ENCODE measurements around the gene FNDC3B. TPM values are rescaled to one million over a fixed set of nuclear protein-coding genes. Genes with fewer than 3 reads are reported as not detected.

Gene FNDC3B
- total RNA-seq, 4 donors from 2014 or later, result 114 to 217 (median 164) TPM

DNA sequence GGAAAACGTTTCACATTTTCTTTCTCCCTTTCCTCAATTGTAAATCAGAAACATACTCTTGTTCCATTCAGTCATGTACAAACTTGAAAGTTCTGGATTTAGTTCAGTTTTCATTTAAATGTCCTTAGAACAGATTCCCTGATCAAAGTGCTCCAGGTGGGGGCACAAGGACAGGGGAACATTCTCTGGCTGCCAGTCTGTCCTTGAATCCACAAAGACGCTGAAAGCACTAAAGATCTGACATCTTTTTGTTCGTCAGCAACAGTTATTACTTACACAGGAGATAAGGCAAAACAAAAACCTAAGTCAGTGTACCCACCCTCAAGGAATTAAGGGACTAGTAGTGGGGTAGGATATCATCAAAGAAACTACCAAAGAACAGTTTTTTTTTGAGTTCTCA, 269.7 kb downstream of the FNDC3B start:
- TF ChIP-seq, protein P1, sequence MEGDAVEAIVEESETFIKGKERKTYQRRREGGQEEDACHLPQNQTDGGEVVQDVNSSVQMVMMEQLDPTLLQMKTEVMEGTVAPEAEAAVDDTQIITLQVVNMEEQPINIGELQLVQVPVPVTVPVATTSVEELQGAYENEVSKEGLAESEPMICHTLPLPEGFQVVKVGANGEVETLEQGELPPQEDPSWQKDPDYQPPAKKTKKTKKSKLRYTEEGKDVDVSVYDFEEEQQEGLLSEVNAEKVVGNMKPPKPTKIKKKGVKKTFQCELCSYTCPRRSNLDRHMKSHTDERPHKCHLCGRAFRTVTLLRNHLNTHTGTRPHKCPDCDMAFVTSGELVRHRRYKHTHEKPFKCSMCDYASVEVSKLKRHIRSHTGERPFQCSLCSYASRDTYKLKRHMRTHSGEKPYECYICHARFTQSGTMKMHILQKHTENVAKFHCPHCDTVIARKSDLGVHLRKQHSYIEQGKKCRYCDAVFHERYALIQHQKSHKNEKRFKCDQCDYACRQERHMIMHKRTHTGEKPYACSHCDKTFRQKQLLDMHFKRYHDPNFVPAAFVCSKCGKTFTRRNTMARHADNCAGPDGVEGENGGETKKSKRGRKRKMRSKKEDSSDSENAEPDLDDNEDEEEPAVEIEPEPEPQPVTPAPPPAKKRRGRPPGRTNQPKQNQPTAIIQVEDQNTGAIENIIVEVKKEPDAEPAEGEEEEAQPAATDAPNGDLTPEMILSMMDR (IDR thresholded peaks at IDR 0.05), result no peak
- ATAC-seq (ENCODE audit: low FRiP score), result no peak
- no peak for DNase-seq (ENCODE audit: low spot score)

DNA sequence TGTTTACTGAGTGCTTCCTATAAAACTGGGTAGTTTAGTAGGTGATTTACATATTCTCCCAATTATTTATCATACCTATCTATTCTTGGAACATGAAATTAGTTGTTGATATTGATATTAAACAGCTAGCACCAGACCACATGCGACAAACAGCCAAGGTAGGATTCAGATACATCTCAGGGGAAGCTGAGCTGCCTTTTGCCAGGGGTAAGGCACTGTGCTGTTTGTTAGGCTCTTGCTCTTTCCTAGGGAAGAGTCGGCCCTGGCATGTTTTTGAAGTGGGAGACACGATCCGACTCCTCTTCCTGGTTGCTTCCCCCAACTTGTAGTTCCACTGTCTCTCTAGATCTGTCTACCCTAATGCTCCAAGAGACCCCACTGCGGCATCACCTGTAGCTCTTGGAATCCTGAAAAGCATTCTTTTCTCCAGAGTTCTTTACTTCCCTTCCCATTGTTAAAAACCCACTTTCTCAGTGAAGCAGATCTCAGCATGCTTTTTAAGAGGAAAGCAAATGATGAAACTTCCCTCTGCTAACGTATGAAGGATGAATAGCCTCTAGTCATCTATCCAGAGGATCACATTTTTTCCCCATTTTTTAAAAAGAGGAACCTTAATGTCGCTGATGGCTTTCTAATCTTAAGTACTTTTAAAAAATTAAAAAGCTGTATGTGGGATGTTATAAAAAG, 270.5 kb downstream of the FNDC3B start:
- TF ChIP-seq, protein P1 (IDR thresholded peaks at IDR 0.05), result no peak
- no peak for ATAC-seq (ENCODE audit: low FRiP score)
- DNase-seq (ENCODE audit: low spot score), result no peak

DNA sequence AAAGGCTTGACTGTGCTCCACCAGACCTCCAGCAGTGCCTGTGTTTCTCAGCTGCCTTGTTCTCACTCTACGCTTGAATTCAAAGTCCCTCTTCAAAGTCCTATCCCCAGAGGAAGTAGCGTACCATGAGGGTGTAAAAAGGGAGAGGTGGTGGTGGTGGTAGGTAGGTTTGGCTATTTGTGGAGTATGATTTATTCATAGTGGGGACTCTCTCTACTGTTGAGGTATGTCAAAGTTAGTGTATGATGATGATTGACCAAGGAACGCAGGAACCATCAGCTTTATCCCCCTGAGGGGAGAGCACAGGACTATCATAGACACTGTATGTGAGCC, 271.0 kb downstream of the FNDC3B start:
- ATAC-seq (ENCODE audit: low FRiP score) (no peak), DNase-seq (ENCODE audit: low spot score) (no peak)
- TF ChIP-seq, protein P1 (IDR thresholded peaks at IDR 0.05), result no peak

DNA sequence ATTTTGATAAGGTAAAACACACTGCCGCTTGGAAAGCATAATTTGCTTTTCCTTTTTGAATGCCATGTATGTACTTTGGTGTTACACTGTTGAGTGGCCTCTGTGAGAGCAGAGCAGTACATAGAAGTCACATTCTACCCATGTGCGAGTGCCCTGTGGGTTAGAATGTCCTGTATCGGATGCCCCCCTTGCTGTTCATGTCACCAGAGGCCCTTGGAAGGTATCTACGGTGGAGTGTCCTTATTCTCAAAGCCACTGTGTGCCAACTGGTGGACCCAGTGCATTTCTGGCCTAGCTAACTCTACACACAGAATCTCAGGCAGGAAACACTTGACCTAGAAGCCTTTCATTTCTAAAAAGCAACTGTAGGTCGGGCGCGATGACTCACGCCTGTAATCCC, 271.8 kb downstream of the FNDC3B start:
- TF ChIP-seq, protein P1 (IDR thresholded peaks at IDR 0.05), result no peak
- DNase-seq (ENCODE audit: low spot score) (no peak), ATAC-seq (ENCODE audit: low FRiP score) (no peak)

DNA sequence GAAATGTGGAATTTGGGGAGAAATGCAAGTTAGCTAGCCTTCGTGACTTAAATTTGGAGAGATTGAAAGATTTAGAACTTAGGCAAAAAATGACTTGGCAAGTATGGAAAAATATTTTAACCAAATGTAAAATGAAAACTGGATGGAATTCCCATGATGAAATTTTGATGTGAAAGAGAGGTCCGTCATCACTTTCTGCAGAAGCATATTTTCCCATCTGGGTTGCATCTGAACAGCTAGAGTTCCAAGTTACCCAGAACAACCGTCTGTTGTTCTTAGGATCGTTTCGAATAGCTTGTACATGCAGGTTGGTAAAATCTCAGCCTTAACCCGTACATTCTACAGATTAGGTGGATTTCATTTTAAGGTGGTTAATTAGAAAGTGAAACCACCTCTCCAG, 272.6 kb downstream of the FNDC3B start:
- DNase-seq (ENCODE audit: low spot score), result no peak
- ATAC-seq (ENCODE audit: low FRiP score), result no peak
- TF ChIP-seq, protein P1 (IDR thresholded peaks at IDR 0.05), result no peak

DNA sequence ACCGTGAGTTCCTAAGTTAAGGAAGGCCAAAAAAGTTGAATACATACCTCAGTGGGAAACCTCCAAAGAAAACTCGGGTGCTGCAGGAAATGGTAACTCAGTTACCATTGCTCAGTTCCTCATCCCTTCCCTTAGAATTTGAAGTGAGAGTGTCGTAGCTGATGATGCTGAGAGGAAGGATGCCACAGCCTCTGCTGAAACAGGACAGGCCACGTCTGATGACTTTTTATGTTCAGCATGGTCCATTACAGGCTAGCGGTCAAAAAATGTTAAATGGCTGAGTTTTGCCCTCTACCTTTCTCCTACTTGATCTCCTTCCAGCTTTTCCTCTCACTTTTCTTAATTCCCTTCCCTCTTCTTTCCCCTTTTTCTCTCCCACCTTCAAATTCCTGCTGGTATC, 273.3 kb downstream of the FNDC3B start:
- DNase-seq (ENCODE audit: low spot score) (no peak), ATAC-seq (ENCODE audit: low FRiP score) (no peak)
- TF ChIP-seq, protein P1 (IDR thresholded peaks at IDR 0.05), result no peak

DNA sequence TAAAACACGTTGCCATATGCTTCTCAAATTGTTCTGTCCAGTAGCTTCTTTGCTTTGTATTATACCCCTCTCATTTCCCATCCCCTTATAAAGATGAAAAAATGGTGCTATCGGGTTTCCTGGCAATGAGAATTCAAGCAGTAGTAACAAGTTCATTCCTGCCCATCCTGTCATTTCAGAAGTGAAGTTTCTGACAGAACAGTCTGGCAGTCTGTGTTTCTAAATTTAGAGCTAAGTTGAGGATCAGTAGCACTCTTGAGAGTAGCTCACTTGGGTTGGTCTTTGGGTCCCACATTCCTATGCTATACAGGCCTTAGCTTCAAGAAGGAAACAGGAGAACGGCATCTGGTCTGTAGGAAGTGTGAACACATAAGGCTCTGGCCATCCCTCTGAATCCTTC, 274.3 kb downstream of the FNDC3B start:
- ATAC-seq (ENCODE audit: low FRiP score) (no peak), DNase-seq (ENCODE audit: low spot score) (no peak)
- TF ChIP-seq, protein P1 (IDR thresholded peaks at IDR 0.05), result no peak

Measured in omental fat pad (tissue), 4 donors.